ENCODE measurements around the gene FGFRL1. TPM values are rescaled to one million over a fixed set of nuclear protein-coding genes. Genes with fewer than 3 reads are reported as not detected.

The FGFRL1 gene
- polyA plus RNA-seq, 2 of the 4 experiments (the other 2 are of a cell fraction) = 4.7 to 11.2 TPM

- ChIA-PET CTCF (no interaction called here), POLR2A (no interaction called here)
- Histone ChIP-seq H3K4me2 (no peak overlapping the region), H3K9me3 (0 out of 3 replicates have a peak, but pooled peaks cover 7% of the 10 kb centered on the region), H3K4me3 (no peak overlapping the region), H3K4me1 (peaks cover 4% of the 10 kb centered on the region; the same call in 2 of the 3 replicates), H3K27ac (no peak overlapping the region)
- DNase-seq (ENCODE audit: low read depth in 1 of 2, low spot score in 1 of 2) = no peak
- 71% methylated on average over 8 of the region's 11 CpGs for WGBS (ENCODE audit: missing lambda C conversion rate)
- no peak for TF ChIP-seq CHD2 (IDR thresholded peaks at IDR 0.05; ENCODE audit: low read length, partially characterized antibody)
- no peak for TF ChIP-seq EHMT2 (IDR thresholded peaks at IDR 0.05; ENCODE audit: low read depth)
- no peak for TF ChIP-seq KDM5A (IDR thresholded peaks at IDR 0.05)
- TF ChIP-seq BHLHE40 (IDR thresholded peaks at IDR 0.05; ENCODE audit: low read depth, low read length) = no peak
- TF ChIP-seq FOXS1 (CRISPR knock-in tag; IDR thresholded peaks at IDR 0.05) = no peak
- TF ChIP-seq NPAS2 (CRISPR knock-in tag; IDR thresholded peaks at IDR 0.05; ENCODE audit: borderline replicate concordance) = no peak
- TF ChIP-seq, protein P1, sequence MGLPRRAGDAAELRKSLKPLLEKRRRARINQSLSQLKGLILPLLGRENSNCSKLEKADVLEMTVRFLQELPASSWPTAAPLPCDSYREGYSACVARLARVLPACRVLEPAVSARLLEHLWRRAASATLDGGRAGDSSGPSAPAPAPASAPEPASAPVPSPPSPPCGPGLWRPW (IDR thresholded peaks at IDR 0.05) = no peak
- no peak for TF ChIP-seq MYC (IDR thresholded peaks at IDR 0.05; ENCODE audit: borderline replicate concordance, low read length)
- TF ChIP-seq, protein P2, sequence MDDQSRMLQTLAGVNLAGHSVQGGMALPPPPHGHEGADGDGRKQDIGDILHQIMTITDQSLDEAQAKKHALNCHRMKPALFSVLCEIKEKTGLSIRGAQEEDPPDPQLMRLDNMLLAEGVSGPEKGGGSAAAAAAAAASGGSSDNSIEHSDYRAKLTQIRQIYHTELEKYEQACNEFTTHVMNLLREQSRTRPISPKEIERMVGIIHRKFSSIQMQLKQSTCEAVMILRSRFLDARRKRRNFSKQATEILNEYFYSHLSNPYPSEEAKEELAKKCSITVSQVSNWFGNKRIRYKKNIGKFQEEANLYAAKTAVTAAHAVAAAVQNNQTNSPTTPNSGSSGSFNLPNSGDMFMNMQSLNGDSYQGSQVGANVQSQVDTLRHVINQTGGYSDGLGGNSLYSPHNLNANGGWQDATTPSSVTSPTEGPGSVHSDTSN (IDR thresholded peaks at IDR 0.05) = no peak
- TF ChIP-seq HOXA7 (CRISPR knock-in tag; IDR thresholded peaks at IDR 0.05) = no peak
- no peak for TF ChIP-seq POLR2A (IDR thresholded peaks at IDR 0.05; ENCODE audit: low read length)
- TF ChIP-seq ESRRA (IDR thresholded peaks at IDR 0.05; ENCODE audit: borderline replicate concordance, low read length) = no peak
- TF ChIP-seq CTCF (IDR thresholded peaks at IDR 0.05) = no peak
- TF ChIP-seq, protein P3, sequence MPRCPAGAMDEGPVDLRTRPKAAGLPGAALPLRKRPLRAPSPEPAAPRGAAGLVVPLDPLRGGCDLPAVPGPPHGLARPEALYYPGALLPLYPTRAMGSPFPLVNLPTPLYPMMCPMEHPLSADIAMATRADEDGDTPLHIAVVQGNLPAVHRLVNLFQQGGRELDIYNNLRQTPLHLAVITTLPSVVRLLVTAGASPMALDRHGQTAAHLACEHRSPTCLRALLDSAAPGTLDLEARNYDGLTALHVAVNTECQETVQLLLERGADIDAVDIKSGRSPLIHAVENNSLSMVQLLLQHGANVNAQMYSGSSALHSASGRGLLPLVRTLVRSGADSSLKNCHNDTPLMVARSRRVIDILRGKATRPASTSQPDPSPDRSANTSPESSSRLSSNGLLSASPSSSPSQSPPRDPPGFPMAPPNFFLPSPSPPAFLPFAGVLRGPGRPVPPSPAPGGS (IDR thresholded peaks at IDR 0.05) = no peak
- no peak for TF ChIP-seq NR3C1 (IDR thresholded peaks at IDR 0.05)
- TF ChIP-seq MAFK (IDR thresholded peaks at IDR 0.05; ENCODE audit: partially characterized antibody) = no peak
- TF ChIP-seq HDAC2 (IDR thresholded peaks at IDR 0.05) = no peak
- peak in 1 of 2 experiments; percentile 39; a peak in 1 of 6 replicates for ATAC-seq
- FAIRE-seq = no peak
These were observed 64.6 kb downstream of the FGFRL1 start for GRCh38 chr4:1075809-1076699.

Other genes starting within 250 kb of the FGFRL1 start
- 0.08 and 0.19 TPM in 2 replicates for gene CPLX1, start 185.5 kb upstream of the FGFRL1 start, polyA plus RNA-seq (2011; rRNA removed)
- 0.14 to 0.57 TPM (median 0.22 TPM) in 3 replicates for gene CPLX1, start 185.5 kb upstream of the FGFRL1 start, polyA plus RNA-seq (2017; fragmentation: RNase III; extraction: RNeasy Plus Mini Kit Qiagen cat#74134 plus additional on column Dnase treatment)
- gene GAK, start 79.3 kb upstream of the FGFRL1 start, polyA plus RNA-seq (2011; rRNA removed) = 13.8 and 15.3 TPM in 2 replicates
- 31.5 to 34.3 TPM (median 34.3 TPM) in 3 replicates for gene GAK, start 79.3 kb upstream of the FGFRL1 start, polyA plus RNA-seq (2017; fragmentation: RNase III; extraction: RNeasy Plus Mini Kit Qiagen cat#74134 plus additional on column Dnase treatment)
- gene TMEM175, start 79.2 kb upstream of the FGFRL1 start, polyA plus RNA-seq (2011; rRNA removed) = 19.4 and 26.5 TPM in 2 replicates
- 14.8 to 16.7 TPM (median 15.7 TPM) in 3 replicates for gene TMEM175, start 79.2 kb upstream of the FGFRL1 start, polyA plus RNA-seq (2017; fragmentation: RNase III; extraction: RNeasy Plus Mini Kit Qiagen cat#74134 plus additional on column Dnase treatment)
- gene DGKQ, start 38.1 kb upstream of the FGFRL1 start, polyA plus RNA-seq (2011; rRNA removed) = 2.7 and 3.3 TPM in 2 replicates
- gene DGKQ, start 38.1 kb upstream of the FGFRL1 start, polyA plus RNA-seq (2017; fragmentation: RNase III; extraction: RNeasy Plus Mini Kit Qiagen cat#74134 plus additional on column Dnase treatment) = 6.2 to 7.8 TPM (median 7.0 TPM) in 3 replicates
- 3.1 and 4.2 TPM in 2 replicates for gene IDUA, start 24.6 kb upstream of the FGFRL1 start, polyA plus RNA-seq (2011; rRNA removed)
- 13.9 to 19.4 TPM (median 19.2 TPM) in 3 replicates for gene IDUA, start 24.6 kb upstream of the FGFRL1 start, polyA plus RNA-seq (2017; fragmentation: RNase III; extraction: RNeasy Plus Mini Kit Qiagen cat#74134 plus additional on column Dnase treatment)
- gene SLC26A1, start 18.2 kb upstream of the FGFRL1 start, polyA plus RNA-seq (2011; rRNA removed) = 0.09 and 0.23 TPM in 2 replicates
- 0.30 to 0.61 TPM (median 0.50 TPM) in 3 replicates for gene SLC26A1, start 18.2 kb upstream of the FGFRL1 start, polyA plus RNA-seq (2017; fragmentation: RNase III; extraction: RNeasy Plus Mini Kit Qiagen cat#74134 plus additional on column Dnase treatment)
- 3.0 and 3.6 TPM in 2 replicates for gene RNF212, start 101.9 kb downstream of the FGFRL1 start, polyA plus RNA-seq (2011; rRNA removed)
- 2.1 to 3.9 TPM (median 3.0 TPM) in 3 replicates for gene RNF212, start 101.9 kb downstream of the FGFRL1 start, polyA plus RNA-seq (2017; fragmentation: RNase III; extraction: RNeasy Plus Mini Kit Qiagen cat#74134 plus additional on column Dnase treatment)
- 0.12 and 0.24 TPM in 2 replicates for gene SPON2, start 161.0 kb downstream of the FGFRL1 start, polyA plus RNA-seq (2011; rRNA removed)
- gene SPON2, start 161.0 kb downstream of the FGFRL1 start, polyA plus RNA-seq (2017; fragmentation: RNase III; extraction: RNeasy Plus Mini Kit Qiagen cat#74134 plus additional on column Dnase treatment) = 0.07 to 0.54 TPM (median 0.15 TPM) in 3 replicates
- gene CTBP1, start 237.5 kb downstream of the FGFRL1 start, polyA plus RNA-seq (2011; rRNA removed) = 39.3 and 43.1 TPM in 2 replicates
- gene CTBP1, start 237.5 kb downstream of the FGFRL1 start, polyA plus RNA-seq (2017; fragmentation: RNase III; extraction: RNeasy Plus Mini Kit Qiagen cat#74134 plus additional on column Dnase treatment) = 85.3 to 94.1 TPM (median 93.1 TPM) in 3 replicates